22Rv1 (cell line): ENCODE results near the gene PLEKHS1.

Source experiments
- ZFX ChIP-seq: fragments of 450-650 bp; IDR thresholded peaks from 2 replicates; pipeline ENCODE4 v1.6.1; 2017; ENCODE audit warnings: antibody characterized with exemption, borderline replicate concordance
- TF ChIP-seq, protein P1 (sequence below): fragments of 450-650 bp; IDR thresholded peaks from 2 replicates; pipeline ENCODE4 v1.5.1; 2017; ENCODE audit warnings: mild to moderate bottlenecking

DNA sequence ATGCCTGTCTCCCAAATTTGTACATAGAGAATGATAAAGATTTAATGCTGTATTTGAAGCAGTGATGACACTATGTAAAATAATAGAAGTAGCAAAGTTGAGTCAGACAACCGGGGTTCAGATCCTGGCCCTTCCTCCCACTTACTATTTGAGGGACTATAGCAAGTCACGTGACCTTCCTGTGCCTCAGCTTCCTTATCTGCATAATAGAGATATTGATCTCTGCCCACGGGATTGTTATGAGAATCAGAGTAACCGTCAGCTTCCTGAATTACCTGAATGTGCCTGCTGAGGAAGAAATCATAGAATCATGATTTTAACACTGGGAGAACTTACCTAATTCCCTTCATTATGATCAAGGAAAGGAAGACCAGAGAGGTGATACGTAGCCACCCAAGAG is 44.9 kb upstream of the PLEKHS1 start:
- TF ChIP-seq, protein P1, sequence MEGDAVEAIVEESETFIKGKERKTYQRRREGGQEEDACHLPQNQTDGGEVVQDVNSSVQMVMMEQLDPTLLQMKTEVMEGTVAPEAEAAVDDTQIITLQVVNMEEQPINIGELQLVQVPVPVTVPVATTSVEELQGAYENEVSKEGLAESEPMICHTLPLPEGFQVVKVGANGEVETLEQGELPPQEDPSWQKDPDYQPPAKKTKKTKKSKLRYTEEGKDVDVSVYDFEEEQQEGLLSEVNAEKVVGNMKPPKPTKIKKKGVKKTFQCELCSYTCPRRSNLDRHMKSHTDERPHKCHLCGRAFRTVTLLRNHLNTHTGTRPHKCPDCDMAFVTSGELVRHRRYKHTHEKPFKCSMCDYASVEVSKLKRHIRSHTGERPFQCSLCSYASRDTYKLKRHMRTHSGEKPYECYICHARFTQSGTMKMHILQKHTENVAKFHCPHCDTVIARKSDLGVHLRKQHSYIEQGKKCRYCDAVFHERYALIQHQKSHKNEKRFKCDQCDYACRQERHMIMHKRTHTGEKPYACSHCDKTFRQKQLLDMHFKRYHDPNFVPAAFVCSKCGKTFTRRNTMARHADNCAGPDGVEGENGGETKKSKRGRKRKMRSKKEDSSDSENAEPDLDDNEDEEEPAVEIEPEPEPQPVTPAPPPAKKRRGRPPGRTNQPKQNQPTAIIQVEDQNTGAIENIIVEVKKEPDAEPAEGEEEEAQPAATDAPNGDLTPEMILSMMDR = no peak
- no peak for TF ChIP-seq ZFX
